ENCODE measurements around the gene MIGA2. TPM values are rescaled to one million over a fixed set of nuclear protein-coding genes. Genes with fewer than 3 reads are reported as not detected.
A peak's percentile ranks its signal among the peaks of the same experiment; 100 is the strongest.

Gene MIGA2
- total and polyA plus RNA-seq, 2 of the 8 experiments (the other 6 are each of a cell fraction or from before 2014, with no cell fraction given): 24.6 to 39.0 TPM

GRCh38 chr9:129036923-129037766 lies 719 bp downstream of the MIGA2 start:
- Histone ChIP-seq H3K23me2 (ENCODE audit: low read depth, low read length) (peaks cover 7% of the 10 kb centered on the region), H3K14ac (ENCODE audit: insufficient read length) (no peak overlapping the region), H3K9me3 (ENCODE audit: insufficient read depth in 2 of 2, low read depth in 1 of 2, low read length in 1 of 2) (no peaks in the 10 kb centered on the region), H2BK15ac (ENCODE audit: low read length) (no peak overlapping the region), H2AFZ (ENCODE audit: low read length) (no peak overlapping the region), H3K79me1 (ENCODE audit: low read depth, low read length) (peaks cover 7% of the 10 kb centered on the region), H3K18ac (ENCODE audit: extremely low read depth, low read length) (no peak overlapping the region), H2BK120ac (replicated peaks; ENCODE audit: low read depth, low read length) (no peak overlapping the region), H4K20me1 (replicated peaks in 1 of 2; ENCODE audit: control insufficient read depth in 1 of 2, insufficient read depth in 2 of 2, low read length in 2 of 2) (peaks cover 0 to 5% of the 10 kb centered on the region in 2 experiments), H2AK5ac (ENCODE audit: low read depth, low read length) (no peak overlapping the region), H4K8ac (ENCODE audit: extremely low read depth, insufficient read depth, low read length) (peak overlapping the region; percentile 1; the same call in 1 of the 2 replicates), H4K91ac (replicated peaks; ENCODE audit: insufficient read length, low read length) (no peak overlapping the region), H2BK5ac (ENCODE audit: low read depth, low read length) (no peak overlapping the region), H3K4me1 (replicated peaks in 1 of 4; ENCODE audit: control insufficient read depth in 3 of 4, insufficient read depth in 4 of 4, low read length in 3 of 4) (peaks cover 0 to 10% (median 5%) of the 10 kb centered on the region in 4 experiments; a peak in 5 of 7 replicates), H3K23ac (ENCODE audit: insufficient read length) (no peak overlapping the region), H3K27ac (ENCODE audit: low read depth, low read length) (no peak overlapping the region), H3K56ac (replicated peaks; ENCODE audit: insufficient read length, low read depth, low read length) (peak overlapping the region; percentile 30), H2BK20ac (ENCODE audit: low read length) (no peak overlapping the region), H3K4ac (replicated peaks; ENCODE audit: insufficient read length, low read depth, low read length) (peak overlapping the region; percentile 66), H3K4me2 (ENCODE audit: insufficient read depth in 1 of 2, low read depth in 2 of 2, low read length in 2 of 2) (peak overlapping the region; percentile 78 to 89), H2BK12ac (ENCODE audit: low read depth, low read length) (no peak overlapping the region), H3K27me3 (replicated peaks in 1 of 4; ENCODE audit: control insufficient read depth in 3 of 4, extremely low read depth in 1 of 4, insufficient read depth in 3 of 4, low read length in 3 of 4) (no peaks in the 10 kb centered on the region), H3K36me3 (ENCODE audit: control insufficient read depth in 2 of 4, insufficient read depth in 4 of 4, low read length in 3 of 4) (peaks cover 0 to 8% (median 5%) of the 10 kb centered on the region in 4 experiments; a peak in 4 of 8 replicates), H4K5ac (ENCODE audit: insufficient read length, low read depth, low read length) (no peak overlapping the region), H3K9ac (replicated peaks in 1 of 4; ENCODE audit: extremely low read depth in 1 of 4, low read depth in 3 of 4, low read length in 3 of 4) (peak overlapping the region; percentile 51 to 65 (median 63)), H3K4me3 (ENCODE audit: extremely low read depth in 1 of 4, insufficient read depth in 2 of 4, low read depth in 3 of 4, low read length in 4 of 4) (peak overlapping the region; percentile 87 to 97 (median 90)), H3K79me2 (ENCODE audit: control insufficient read depth in 1 of 2, insufficient read depth in 2 of 2, low read length in 2 of 2) (peaks cover 0 to 23% of the 10 kb centered on the region in 2 experiments; a peak in 2 of 4 replicates)
- CTCF ChIA-PET (ENCODE audit: partially characterized antibody): interaction anchor here (0.7 to 2.0 kb wide), 3 partner anchors 28 to 31 kb away, joined by 3 to 12 read pairs (median 4); no protein-coding TSS in a partner anchor
- WGBS, 2 experiments (ENCODE audit: extremely low coverage in 1 of 2, insufficient coverage in 1 of 2, insufficient read length in 1 of 2, insufficient replicate concordance in 2 of 2, low coverage in 1 of 2, low lambda C conversion rate in 2 of 2, missing lambda C conversion rate in 1 of 2): 19% methylated on average over 32 of the region's 32 CpGs; no CpG with 5 or more reads in 1 of the 2 experiments
- POLR2A ChIA-PET (ENCODE audit: partially characterized antibody): interaction anchor here (0.5 to 1.7 kb wide), 9 partner anchors 8 to 477 kb away, joined by 3 to 8 read pairs (median 4); no protein-coding TSS in a partner anchor
- FAIRE-seq: no peak
- DNase-seq (ENCODE audit: low read depth in 1 of 2, low spot score in 2 of 2): no peak
- peak in 1 of 3 experiments; percentile 4; a peak in 1 of 4 replicates for TF ChIP-seq CTCF (IDR thresholded peaks at IDR 0.05; ENCODE audit: control extremely low read depth in 1 of 3, insufficient read depth in 1 of 3, low read depth in 1 of 3, low read length in 3 of 3)
- TF ChIP-seq FOSL1 (IDR thresholded peaks at IDR 0.05; ENCODE audit: insufficient read depth, low read depth, low read length): no peak
- peak; percentile 15 for TF ChIP-seq KDM4A (IDR thresholded peaks at IDR 0.05; ENCODE audit: low read depth, low read length, severe bottlenecking)
- no peak for TF ChIP-seq GABPA (IDR thresholded peaks at IDR 0.05; ENCODE audit: borderline replicate concordance, insufficient read depth, low read length)
- TF ChIP-seq KDM1A (IDR thresholded peaks at IDR 0.05; ENCODE audit: borderline replicate concordance, low read length): no peak

Measured in H1 (cell line).